Adrenal gland (tissue), 5 donors: ENCODE data around the gene CCDC148.

Experiments used
- CTCF ChIP-seq, 6 experiments: fragments of 450-650 bp in 4 of 6; fragments of 200-600 bp in 2 of 6; sonication (generic) in 1 of 6; IDR thresholded peaks; 1 replicate in 5 of 6; 2 replicates in 1 of 6; pipeline versions ENCODE4 v1.5.1 to v1.8.0; 2016 to 2021; ENCODE audit warnings: antibody characterized with exemption in 6 of 6, mild to moderate bottlenecking in 2 of 6, moderate library complexity in 1 of 6
- POLR2A ChIP-seq, 2 donors: fragments of 450-650 bp; IDR thresholded peaks; one replicate each; pipeline ENCODE4 v1.6.1; 2017; ENCODE audit warnings: antibody characterized with exemption in 2 of 2, mild to moderate bottlenecking in 2 of 2, moderate library complexity in 1 of 2
- donor health status: DM: no; HTN: no; CAD: no.

GRCh38 chr2:158378926-158379325 lies 77.6 kb downstream of the CCDC148 start:
- TF ChIP-seq CTCF (IDR thresholded peaks at IDR 0.05) (no peak), POLR2A (IDR thresholded peaks at IDR 0.05) (no peak)
